ENCODE measurements around the gene FOXRED2.
"Not testable (repeated sequence)": the region's sequence is repeated elsewhere in the genome, so short reads cannot be mapped to it uniquely, and the experiment has no call there.

Gene FOXRED2

GRCh38 chr22:36467946-36468345, 38.9 kb downstream of the FOXRED2 start:
- no peak for DNase-seq

- DNase-seq: no peak
Measured at GRCh38 chr22:36467042-36467810, 39.6 kb downstream of the FOXRED2 start.

GRCh38 chr22:36466258-36466657, 40.6 kb downstream of the FOXRED2 start:
- DNase-seq: no peak

DNA sequence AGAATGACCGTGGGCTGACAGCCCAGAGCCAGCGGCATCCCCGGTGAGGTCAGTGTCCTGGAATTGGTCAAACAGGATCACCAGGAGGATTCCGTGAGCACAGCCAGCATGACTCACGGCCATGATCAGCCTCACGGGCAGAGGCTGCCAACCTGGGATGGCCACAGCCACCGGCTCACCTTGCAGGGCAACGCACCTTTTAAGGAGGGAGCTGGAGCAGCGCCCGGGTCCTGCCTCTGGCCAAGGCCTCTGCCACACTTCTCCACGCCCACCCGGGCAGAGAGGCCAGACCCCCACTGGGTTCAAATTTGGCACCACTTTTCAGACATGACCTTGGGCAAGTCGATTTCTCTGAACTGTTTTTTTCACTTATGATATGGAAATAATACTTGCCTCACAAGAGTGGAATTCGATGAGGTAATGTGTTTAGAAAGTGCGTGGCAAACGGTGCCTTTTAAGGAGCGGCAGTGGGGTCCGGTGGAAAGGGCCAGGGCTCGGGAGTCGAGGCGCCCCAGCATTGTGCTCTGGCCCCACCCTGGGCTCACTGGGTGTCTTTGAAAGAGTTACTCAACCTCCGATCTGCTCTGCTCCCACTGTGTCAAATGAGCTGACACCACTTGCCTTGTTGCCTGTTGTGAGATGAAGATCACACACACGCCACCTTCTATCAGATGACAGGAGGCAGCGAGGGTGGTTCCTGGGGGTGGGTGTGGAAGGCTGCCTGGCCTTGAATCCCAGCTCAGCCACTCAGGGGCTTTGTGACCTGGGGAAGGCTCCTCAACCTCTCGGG, 41.4 kb downstream of the FOXRED2 start:
- DNase-seq: no peak

- no peak for DNase-seq
Measured at GRCh38 chr22:36464715-36465231, 42.1 kb downstream of the FOXRED2 start.

DNA sequence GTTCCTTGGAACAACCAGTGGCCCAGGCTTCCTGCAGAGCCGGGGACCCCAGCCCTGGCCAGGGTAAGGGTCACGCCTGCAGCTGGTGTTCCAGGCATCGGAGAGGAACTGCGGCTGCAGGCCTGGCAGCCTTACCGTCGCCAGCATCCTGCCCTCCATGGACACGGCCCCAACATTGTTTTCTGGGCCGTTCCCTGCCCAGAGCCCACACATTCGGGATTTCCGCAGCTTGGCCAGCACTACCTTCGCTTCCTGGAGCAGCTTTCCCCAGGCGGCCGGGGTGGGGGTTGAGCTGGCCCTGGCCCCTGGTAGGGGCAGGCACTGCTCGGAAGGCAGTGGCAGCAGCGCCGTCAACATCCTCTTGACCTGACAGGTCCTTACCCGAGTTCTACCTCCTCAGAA, 43.1 kb downstream of the FOXRED2 start:
- DNase-seq: no peak

- no peak for DNase-seq
Measured at GRCh38 chr22:36461665-36462649, 44.9 kb downstream of the FOXRED2 start.

GRCh38 chr22:36460202-36460601, 46.6 kb downstream of the FOXRED2 start:
- DNase-seq: no peak

- no peak for DNase-seq
Measured at GRCh38 chr22:36457688-36458450, 49.0 kb downstream of the FOXRED2 start.

DNA sequence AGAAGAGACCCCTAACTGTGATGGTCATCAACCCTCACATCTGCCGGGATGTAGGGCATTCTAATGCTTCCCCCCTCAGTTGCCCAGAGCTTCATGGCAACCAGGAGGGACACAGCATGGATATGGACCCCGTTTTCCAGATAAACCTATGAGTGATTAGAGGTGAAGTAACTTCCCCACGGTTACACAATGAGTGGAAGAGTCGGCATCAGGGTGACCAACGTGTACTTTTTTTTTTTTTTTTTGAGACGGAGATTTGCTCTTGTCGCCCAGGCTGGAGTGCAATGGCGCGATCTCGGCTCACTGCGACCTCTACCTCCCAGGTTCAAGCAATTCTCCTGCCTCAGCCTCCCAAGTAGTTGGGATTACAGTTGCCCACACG, 50.4 kb downstream of the FOXRED2 start:
- DNase-seq: no peak

- peak; percentile 41 for DNase-seq
Measured at GRCh38 chr22:36455571-36456463, 51.0 kb downstream of the FOXRED2 start.

DNA sequence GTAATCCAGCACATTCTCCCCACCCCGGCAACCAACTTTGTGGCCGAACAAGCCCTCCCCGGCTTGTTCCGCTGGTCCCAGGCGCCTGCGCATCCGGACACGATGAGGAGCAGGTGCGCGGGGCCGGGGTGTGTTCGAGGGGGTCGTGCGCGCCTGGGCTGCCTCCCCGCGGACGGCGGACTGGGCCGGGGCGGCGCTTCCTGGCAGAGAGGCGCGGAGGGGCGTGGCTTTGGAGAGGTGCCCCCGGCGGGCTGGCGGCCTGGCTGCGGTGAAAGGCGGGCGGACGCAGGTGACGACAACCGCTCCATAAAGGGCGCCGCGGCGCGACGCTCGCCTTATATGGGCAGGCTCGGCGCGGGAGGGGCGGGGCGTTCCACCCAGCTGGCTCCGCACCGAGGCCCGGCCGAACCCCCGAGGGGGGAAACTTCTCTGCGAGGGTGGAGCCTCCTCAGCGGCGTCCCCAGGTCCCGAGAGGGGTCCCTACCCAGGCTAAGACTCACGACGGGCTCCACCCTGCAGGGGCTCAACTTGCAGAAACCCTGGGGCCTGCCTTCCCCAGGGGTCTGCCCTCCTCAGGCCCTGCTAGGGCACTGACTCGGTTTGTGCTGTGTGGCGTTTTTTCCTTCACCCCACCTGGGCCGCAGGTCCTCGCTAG, 51.8 kb downstream of the FOXRED2 start:
- DNase-seq: peak; percentile 94

DNA sequence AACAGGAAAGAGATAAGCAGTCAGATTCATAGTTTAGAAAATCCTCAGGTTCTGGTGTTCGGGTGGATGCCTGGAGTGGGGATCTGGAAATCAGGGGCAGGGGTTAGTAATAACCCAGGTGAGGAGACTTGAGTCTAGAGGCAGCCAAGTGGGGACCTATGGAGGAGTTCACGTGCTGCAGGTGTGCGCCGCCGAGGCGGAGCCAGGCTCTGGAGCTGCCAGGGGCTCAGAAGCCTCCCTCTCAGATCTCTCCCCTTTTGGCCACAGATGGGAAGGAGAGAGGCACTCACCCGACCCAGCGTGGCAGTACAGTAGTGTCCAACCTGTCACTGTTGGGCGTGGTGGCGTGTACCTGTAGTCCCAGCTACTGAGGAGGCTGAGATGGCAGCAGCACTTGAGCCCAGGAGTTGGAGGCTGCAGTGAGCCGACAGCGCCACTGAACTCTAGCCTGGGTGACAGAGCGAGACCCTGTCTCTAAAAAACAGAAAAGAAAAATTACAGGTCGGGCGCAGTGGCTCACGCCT, 52.9 kb downstream of the FOXRED2 start:
- no peak for DNase-seq

DNA sequence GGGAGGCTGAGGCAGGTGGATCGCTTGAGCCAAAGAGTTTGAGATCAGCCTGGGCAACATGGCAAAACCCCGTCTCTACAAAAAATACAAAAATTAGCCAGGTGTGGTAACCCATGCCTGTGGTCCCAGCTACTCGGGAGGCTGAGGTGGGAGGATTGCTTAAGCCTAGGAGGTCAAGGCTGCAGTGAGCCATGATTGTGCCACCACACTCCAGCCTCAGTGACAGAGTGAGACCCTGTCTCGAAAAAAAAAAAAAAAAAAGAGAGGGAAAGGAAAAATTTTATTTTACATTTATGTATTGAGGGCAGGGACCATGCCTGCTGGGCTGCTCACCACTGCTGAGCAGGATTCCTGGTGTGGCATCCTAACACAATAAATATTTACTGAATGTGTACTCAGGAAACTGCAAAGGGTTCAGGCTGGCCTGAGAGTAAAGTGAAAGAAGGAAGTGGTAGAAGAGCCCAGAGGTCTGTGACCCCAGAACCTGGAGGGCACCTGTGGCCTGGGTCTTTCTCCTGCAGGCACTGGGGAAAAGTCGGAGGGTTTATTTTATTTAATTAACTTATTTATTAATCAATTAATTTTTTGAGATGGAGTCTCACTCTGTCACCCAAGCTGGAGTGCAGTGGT, 53.7 kb downstream of the FOXRED2 start:
- DNase-seq: not testable (repeated sequence)

DNA sequence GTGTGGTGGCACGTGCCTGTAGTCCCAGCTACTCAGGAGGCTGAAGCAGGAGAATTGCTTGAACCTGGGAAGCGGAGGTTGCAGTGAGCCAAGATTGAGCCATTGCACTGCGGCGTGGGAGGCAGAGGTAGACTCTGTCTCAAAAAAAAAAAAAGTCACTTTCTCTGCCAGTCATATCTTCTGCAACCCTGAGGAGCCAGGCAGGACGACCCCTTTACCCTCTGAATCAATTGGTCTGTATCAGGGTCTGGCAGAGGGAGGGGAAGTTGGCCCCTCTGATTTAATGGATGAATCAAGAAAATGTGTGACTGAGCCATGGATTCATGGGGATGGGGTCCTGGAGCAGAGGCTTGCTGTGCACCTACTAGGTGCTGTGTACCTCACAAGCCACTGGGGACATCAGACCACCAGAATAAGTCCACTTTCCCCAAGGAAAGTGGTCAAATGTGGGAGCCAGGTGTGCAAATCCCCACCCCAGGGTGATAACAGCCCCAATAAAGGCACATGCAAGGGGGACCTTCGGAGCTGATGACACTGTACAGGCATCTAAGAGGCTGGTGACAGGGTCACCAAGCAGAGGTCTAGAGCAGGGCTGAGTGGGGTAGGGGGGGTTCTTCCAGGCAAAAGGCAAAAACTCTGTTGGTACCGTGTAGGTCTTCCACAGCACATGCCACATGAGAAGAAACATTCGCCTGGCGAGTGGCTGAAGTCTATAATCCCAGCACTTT, 54.4 kb downstream of the FOXRED2 start:
- no peak for DNase-seq

GRCh38 chr22:36450923-36451322, 55.9 kb downstream of the FOXRED2 start:
- DNase-seq: not testable (repeated sequence)

DNA sequence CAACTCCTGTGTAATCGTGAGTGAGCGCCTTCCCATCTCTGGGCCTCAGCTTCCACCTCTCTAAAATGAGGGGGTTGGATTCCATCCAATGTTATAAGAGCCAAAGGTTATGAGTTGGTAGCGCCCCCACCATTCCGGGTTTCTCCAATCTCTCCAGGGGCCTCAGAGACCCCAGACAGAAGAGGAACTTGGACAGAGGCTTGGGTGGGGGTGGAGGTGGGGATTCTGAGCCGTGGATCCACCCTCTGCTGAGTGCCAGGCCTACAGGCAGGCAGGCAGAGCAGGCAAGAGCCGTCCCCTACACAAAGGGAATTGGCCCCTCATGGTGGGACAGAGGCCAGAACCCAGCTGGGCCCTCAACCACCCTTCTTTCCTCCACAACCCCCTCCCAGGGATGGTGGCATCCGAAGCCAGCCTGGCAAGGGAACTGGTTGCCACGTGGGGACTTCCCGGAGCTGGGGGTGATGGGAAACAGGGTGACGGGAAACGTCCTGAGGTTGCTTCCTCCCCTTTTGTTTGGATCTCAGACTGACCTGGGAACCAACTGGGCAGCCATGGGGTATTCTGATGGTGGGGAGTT, 57.2 kb downstream of the FOXRED2 start:
- DNase-seq: no peak

- DNase-seq: no peak
Measured at GRCh38 chr22:36447632-36448031, 59.2 kb downstream of the FOXRED2 start.

Measured in NCI-H146 (cell line).